C4-2B (cell line): ENCODE data around the gene ANKS1B.

Source experiments
- H3K27ac ChIP-seq: fragments of 450-650 bp; 2 replicates; pipeline ENCODE4 v1.5.1; 2017
- CTCF ChIP-seq: fragments of 450-650 bp; conservative IDR thresholded peaks from 2 replicates; pipeline ENCODE4 v1.5.1; 2017; ENCODE audit warnings: mild to moderate bottlenecking
- ZFX ChIP-seq: fragments of 450-650 bp; IDR thresholded peaks from 2 replicates; pipeline ENCODE4 v1.6.1; 2017

Gene ANKS1B

GRCh38 chr12:99522456-99522855 is 462.3 kb downstream of the ANKS1B start:
- H3K27ac ChIP-seq, result no peak overlapping the region
- TF ChIP-seq CTCF, result no peak
- no peak for TF ChIP-seq ZFX

- TF ChIP-seq ZFX (no peak), CTCF (no peak)
- H3K27ac ChIP-seq, result no peak overlapping the region
Observed at GRCh38 chr12:99521664-99522063, 463.1 kb downstream of the ANKS1B start.

- no peak overlapping the region for H3K27ac ChIP-seq
- no peak for TF ChIP-seq ZFX
- TF ChIP-seq CTCF, result no peak
Observed at GRCh38 chr12:99513066-99513465, 471.7 kb downstream of the ANKS1B start.

- no peak for TF ChIP-seq ZFX
- TF ChIP-seq CTCF, result no peak
Observed at GRCh38 chr12:99505805-99506204, 478.9 kb downstream of the ANKS1B start.

GRCh38 chr12:99498756-99499155 is 486.0 kb downstream of the ANKS1B start:
- no peak for TF ChIP-seq CTCF
- TF ChIP-seq ZFX, result no peak
- H3K27ac ChIP-seq, result no peak overlapping the region

More at GRCh38 chr12:99505805-99506204, 478.9 kb downstream of the ANKS1B start:
- H3K27ac ChIP-seq, result no peak overlapping the region

GRCh38 chr12:99495799-99496198 is 488.9 kb downstream of the ANKS1B start:
- no peak overlapping the region for H3K27ac ChIP-seq
- TF ChIP-seq CTCF (no peak), ZFX (no peak)

- no peak overlapping the region for H3K27ac ChIP-seq
- TF ChIP-seq ZFX (no peak), CTCF (no peak)
Observed at GRCh38 chr12:99493197-99493596, 491.5 kb downstream of the ANKS1B start.
